DND-41 (cell line): Measurements from ENCODE around the gene EFCAB9.

Experiments
- CTCF ChIP-seq: IDR thresholded peaks from 2 replicates; pipeline ENCODE4 v1.5.1; 2012; ENCODE audit warnings: borderline replicate concordance, low read length, moderate library complexity, mild to moderate bottlenecking; ENCODE audit not compliant: poor library complexity, severe bottlenecking; ENCODE audit errors: extremely low read depth
- EZH2 ChIP-seq: IDR thresholded peaks from 3 replicates; pipeline ENCODE4 v1.6.1; 2012; ENCODE audit warnings: borderline replicate concordance, low read depth, mild to moderate bottlenecking, moderate library complexity, low read length, inconsistent platforms; ENCODE audit not compliant: severe bottlenecking

DNA sequence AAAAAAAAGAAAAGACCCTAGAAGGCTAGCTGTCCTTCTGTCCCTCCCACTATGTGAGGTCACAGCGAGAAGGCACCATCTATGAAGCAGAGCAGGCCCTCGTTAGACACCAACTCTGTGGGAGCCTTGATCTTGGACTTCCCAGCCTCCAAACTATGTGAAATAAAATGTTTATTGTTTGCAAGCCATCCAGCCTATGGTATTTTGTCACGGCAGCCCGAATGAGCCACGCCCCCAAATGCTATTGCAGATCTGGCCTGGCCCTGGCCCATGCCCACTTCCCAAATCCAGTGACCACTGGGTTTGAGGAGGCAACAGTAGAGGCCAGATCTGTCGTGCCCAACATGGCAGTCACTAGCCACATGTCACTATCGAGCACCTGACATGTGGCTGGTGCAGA lies 16.8 kb upstream of the EFCAB9 start:
- TF ChIP-seq CTCF, result no peak
- TF ChIP-seq EZH2, result no peak
